HG02884 (cell line): Measurements from ENCODE around the gene TXNDC16.
"Not testable (repeated sequence)": the region's sequence is repeated elsewhere in the genome, so short reads cannot be mapped to it uniquely, and the experiment has no call there.

ENCODE experiments used
- ATAC-seq: cut with Tn5 transposase; IDR thresholded peaks from one replicate; pipeline ENCODE4 v1.9.1; 2021; ENCODE audit warnings: mild to moderate bottlenecking, moderate library complexity; ENCODE audit not compliant: unreplicated experiment

Gene TXNDC16, protein sequence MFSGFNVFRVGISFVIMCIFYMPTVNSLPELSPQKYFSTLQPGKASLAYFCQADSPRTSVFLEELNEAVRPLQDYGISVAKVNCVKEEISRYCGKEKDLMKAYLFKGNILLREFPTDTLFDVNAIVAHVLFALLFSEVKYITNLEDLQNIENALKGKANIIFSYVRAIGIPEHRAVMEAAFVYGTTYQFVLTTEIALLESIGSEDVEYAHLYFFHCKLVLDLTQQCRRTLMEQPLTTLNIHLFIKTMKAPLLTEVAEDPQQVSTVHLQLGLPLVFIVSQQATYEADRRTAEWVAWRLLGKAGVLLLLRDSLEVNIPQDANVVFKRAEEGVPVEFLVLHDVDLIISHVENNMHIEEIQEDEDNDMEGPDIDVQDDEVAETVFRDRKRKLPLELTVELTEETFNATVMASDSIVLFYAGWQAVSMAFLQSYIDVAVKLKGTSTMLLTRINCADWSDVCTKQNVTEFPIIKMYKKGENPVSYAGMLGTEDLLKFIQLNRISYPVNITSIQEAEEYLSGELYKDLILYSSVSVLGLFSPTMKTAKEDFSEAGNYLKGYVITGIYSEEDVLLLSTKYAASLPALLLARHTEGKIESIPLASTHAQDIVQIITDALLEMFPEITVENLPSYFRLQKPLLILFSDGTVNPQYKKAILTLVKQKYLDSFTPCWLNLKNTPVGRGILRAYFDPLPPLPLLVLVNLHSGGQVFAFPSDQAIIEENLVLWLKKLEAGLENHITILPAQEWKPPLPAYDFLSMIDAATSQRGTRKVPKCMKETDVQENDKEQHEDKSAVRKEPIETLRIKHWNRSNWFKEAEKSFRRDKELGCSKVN

DNA sequence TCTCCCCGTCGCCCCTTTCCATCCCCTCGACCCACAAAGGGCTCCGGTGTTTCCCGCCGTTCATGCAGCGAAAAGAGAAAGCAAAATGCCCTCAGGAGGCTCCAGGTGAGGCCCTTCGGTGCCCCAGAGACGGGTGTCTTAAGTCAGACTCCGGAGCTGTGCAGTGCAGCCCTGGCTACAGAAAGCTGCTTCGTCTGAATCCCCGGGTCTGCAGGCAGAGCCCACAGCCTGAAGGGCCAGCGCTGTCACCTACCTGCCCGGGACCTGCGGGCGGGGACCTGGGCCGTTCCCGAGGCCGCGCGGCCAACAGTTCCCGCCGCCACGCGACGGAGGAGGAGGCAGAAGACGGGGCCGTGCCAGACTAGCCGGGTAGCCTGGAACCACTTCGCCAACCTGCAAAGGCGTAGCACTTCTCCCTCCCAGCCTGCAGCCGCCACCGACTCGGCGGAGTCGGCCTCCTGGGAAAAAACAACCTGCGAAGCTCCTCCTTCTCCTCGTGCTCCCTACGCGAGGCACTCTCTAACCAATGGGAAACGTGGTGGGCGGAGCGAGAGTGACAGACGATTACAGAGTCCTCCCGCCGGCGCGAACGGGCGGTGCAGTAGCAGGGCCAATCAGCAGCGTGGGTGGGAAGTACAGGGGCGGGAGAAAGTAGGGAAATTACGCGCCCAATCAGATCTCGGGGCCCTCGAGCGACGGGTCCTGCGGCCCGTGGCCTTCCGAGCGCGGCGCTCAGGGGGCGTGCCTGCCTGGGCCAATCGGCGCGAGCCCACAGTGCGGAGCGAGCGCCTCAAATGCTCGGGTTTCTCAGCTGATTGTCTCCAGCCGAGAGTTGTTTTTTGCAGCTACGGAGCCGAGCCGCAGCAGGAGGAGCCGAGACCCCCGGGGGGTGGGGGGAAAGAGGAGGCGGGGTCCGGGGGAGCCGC, at the start of gene TXNDC16, which contains the start of gene GPR137C:
Gene TXNDC16, minus strand, starts transcription at position 443 of the 926 bp plus-strand sequence. CDS start 8,948 bp downstream, outside the sequence.
Gene GPR137C, plus strand, starts transcription at position 774 of the 926 bp plus-strand sequence. CDS start 312 bp downstream, outside the sequence.
- peak; percentile 87 for ATAC-seq

DNA sequence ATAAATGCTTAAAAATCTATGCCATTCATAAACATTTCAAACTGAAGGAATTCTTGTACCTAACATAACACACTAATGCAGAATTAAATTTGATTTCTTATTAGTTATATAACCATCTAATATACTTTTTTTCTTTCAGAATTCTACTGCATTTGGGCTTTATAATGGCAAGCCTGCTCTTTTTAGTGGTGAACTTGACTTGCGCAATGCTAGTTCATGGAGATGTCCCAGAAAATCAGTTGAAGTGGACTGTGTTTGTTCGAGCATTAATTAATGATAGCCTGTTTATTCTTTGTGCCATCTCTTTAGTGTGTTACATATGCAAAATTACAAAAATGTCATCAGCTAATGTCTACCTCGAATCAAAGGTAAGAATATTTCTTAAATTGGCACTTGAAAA, 47.7 kb upstream of the TXNDC16 start:
- no peak for ATAC-seq

GRCh38 chr14:52598568-52598967, 46.3 kb upstream of the TXNDC16 start:
- ATAC-seq: no peak

- no peak for ATAC-seq
Observed at GRCh38 chr14:52596861-52597260, 44.6 kb upstream of the TXNDC16 start.

DNA sequence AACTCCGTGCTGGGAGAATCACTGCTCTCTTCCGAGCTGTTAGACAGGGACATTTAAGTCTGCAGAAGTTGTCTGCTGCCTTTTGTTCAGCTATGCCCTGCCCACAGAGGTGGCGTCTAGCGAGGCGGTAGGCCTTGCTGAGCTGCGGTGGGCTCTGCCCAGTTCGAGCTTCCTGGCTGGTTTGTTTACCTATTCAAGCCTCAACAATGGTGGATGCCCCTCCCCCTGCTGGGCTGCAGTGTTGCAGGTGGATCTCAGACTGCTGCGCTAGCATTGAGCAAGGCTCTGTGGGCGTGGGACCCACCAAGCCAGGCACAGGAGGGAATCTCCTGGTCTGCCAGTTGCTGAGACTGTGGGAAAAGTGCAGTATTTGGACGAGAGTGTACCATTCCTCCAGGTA, 44.0 kb upstream of the TXNDC16 start:
- no peak for ATAC-seq

GRCh38 chr14:52590318-52590717, 38.0 kb upstream of the TXNDC16 start:
- ATAC-seq: no peak

- ATAC-seq: no peak
Observed at GRCh38 chr14:52589646-52590045, 37.3 kb upstream of the TXNDC16 start.

DNA sequence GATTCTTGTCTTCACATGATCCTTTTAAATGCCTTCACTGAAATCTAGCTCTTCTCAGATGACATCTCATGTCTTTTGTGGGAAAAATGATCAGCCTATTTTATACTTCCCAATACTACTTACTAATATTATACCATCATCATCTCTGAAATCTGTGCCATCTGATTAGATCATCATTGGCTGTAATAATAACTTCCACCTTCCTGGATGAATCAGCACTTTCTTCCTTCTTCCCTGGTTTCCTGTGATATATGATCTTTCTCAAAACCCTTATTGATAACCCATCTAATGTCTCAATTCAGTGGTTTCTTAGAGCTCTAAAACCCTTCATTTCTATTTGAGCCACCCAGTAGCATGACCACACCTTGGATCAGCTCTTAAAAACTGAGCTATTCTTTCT, 31.2 kb upstream of the TXNDC16 start:
- ATAC-seq: no peak

GRCh38 chr14:52575858-52576257, 23.6 kb upstream of the TXNDC16 start:
- no peak for ATAC-seq

GRCh38 chr14:52568454-52568853, 16.1 kb upstream of the TXNDC16 start:
- not testable (repeated sequence) for ATAC-seq

DNA sequence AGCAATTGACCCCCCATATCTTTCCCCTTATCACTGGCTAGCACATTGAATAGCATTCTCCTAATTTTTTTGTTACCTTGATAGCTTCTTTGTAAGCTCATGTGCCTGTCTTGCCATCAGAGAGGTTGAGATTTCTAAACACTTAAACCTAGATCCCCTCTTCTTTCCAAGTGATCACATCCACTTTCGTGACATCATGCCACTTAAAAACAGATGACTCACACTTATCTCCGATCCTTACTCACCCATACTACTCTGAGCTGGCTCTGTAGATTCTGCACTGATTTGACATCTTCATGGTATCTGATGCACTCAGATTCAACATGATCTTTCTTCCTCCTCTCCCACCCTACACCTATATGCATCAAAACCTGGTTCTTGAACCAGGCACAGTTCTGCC, 10.8 kb upstream of the TXNDC16 start:
- no peak for ATAC-seq

DNA sequence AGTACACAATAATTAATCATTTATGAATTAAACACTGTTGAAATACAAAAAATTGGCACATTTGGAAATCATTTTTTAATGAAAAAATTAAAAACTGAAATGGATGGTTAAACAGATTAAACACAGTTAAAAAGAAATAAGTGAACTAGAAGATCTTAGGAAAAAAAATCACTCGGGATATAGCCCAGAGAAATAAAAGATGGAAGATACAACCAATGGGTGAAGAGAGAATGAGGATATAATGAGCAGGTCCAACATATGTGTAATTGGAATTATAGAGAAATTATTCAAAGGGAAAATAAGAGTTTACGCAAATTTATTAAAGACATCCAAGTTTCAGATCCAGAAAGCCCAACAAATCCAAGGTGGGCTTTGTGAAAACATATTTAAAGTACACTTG, 6.4 kb upstream of the TXNDC16 start:
- no peak for ATAC-seq

- ATAC-seq: no peak
Observed at GRCh38 chr14:52553671-52554575, 1.6 kb upstream of the TXNDC16 start.

DNA sequence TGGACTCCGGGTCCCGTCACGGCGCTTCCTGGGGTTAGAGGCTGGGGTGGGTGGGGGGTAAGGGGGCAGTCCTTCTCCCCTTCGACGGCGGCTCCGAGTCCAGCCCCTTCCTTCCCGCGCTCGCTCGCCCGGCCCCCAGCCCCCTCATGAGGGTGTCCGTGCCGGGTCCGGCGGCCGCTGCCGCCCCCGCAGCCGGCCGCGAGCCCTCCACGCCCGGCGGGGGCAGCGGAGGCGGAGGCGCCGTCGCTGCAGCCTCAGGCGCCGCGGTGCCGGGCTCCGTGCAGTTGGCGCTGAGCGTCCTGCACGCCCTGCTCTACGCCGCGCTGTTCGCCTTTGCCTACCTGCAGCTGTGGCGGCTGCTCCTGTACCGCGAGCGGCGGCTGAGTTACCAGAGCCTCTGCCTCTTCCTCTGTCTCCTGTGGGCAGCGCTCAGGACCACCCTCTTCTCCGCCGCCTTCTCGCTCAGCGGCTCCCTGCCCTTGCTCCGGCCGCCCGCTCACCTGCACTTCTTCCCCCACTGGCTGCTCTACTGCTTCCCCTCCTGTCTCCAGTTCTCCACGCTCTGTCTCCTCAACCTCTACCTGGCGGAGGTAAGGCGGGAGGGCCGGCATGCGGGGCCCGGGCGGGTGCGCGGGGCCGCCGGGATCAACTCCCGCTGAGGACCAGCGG, 831 bp upstream of the TXNDC16 start:
- ATAC-seq: peak; percentile 18

GRCh38 chr14:52551696-52552062, 626 bp downstream of the TXNDC16 start:
- ATAC-seq: no peak

- no peak for ATAC-seq
Observed at GRCh38 chr14:52551205-52551604, 1.1 kb downstream of the TXNDC16 start.

DNA sequence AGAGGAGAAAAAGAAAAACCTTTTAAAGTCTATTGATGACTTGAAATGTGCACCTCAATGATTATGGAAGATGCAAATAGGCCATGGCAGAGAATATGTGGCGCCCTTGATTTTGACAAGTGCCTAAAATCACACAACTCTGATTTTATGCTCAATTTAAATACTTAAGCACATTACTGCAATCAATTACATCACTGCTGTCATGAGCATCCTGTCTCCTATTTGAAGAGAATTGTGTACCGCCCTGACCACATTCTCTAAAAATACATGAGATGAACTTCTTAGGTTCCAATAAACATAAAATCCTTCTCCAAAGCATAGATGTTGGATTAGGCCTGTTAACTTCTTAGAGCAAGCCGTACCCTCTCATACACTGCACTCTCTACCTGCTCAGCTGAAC, 1.6 kb downstream of the TXNDC16 start:
- ATAC-seq: no peak

DNA sequence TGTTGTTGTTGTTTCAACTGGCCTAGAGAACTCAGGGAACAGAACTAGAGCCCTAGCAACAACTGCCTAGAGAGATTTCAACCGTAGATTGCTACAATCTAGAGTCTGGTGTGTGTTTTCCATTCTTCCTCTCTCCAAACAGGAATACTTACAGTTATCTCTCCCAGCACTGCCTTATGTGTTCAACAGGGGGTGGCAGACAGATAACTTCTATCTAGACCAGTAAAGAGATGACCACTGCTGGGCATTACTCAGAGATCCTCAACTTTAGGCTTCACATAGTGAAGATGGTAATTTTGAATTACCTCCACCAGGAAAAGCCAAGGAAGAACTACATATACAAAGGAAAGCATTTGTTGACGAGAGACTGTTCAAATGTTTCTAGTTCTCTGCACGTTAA, 4.8 kb downstream of the TXNDC16 start:
- ATAC-seq: no peak

DNA sequence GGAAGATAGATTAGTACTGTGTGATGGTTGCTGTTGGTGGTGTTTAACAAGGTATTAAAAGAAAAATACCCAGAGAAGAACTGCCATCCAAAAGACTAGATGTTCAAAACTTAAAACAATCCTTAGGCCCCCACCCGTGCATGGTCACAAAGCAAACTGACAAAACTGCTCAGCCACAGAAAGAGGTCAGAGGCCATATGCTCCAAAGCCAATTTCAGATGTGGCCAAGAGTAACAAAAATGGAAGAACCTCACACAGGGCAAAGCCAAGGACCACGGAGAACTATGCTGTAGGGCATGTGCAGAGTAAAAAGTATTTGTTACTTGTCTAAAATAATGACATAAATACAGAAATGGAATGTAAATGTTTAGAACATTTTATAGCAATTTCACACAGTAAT, 5.3 kb downstream of the TXNDC16 start:
- ATAC-seq: no peak
